Activated T-helper 17 cell treated with anti-CD3 and anti-CD28 coated beads, Interleukin-2, amount 50 U/mL, for 72 hours (primary cell): ENCODE data around the gene GSK3A. TPM values are rescaled to one million over a fixed set of nuclear protein-coding genes. Genes with fewer than 3 reads are reported as not detected.

Experiments
- total RNA-seq, 2 donors: library from RNA; stranded (reverse); gene quantifications; one replicate each; pipeline ENCODE4 v1.2.3, GENCODE V29; 2022

The GSK3A gene
- total RNA-seq, 2 donors from 2014 or later: 30.3 to 47.2 TPM

Other genes with a start within 250 kb of the GSK3A start
- gene ATP1A3, start 248.4 kb downstream of the GSK3A start, total RNA-seq: 1 to 10 TPM; 1.7 to 5.0 TPM
- gene GRIK5, start 172.4 kb downstream of the GSK3A start, total RNA-seq: 1 to 10 TPM in 1 of 2 donors, under 1 TPM in 1; 0.37 to 1.7 TPM
- 10 to 100 TPM; 12.1 to 12.5 TPM for gene ZNF574, start 166.4 kb downstream of the GSK3A start, total RNA-seq
- gene POU2F2, start 110.2 kb downstream of the GSK3A start, total RNA-seq: 10 to 100 TPM; 33.1 to 95.9 TPM
- 10 to 100 TPM; 37.4 to 45.7 TPM for gene DEDD2, start 24.9 kb downstream of the GSK3A start, total RNA-seq
- 10 to 100 TPM; 17.2 to 18.0 TPM for gene ZNF526, start 22.3 kb downstream of the GSK3A start, total RNA-seq
- gene ERF, start 12.5 kb upstream of the GSK3A start, total RNA-seq: 10 to 100 TPM; 44.8 to 49.7 TPM
- 100 to 1,000 TPM in 1 of 2 donors, 10 to 100 TPM in 1; 85.4 to 165 TPM for gene CIC, start 26.6 kb upstream of the GSK3A start, total RNA-seq
- 1 to 10 TPM; 1.3 to 1.4 TPM for gene PRR19, start 59.5 kb upstream of the GSK3A start, total RNA-seq
- 10 to 100 TPM; 42.0 to 60.2 TPM for gene PAFAH1B3, start 60.0 kb upstream of the GSK3A start, total RNA-seq
- 1 to 10 TPM in 1 of 2 donors, under 1 TPM in 1; 0.50 to 1.6 TPM for gene TMEM145, start 70.7 kb upstream of the GSK3A start, total RNA-seq
- 1 to 10 TPM; 3.0 to 3.1 TPM for gene MEGF8, start 83.0 kb upstream of the GSK3A start, total RNA-seq
- under 1 TPM in 1 of 2 donors, not detected in 1; 0.54 TPM for gene CNFN, start 147.7 kb upstream of the GSK3A start, total RNA-seq
- gene LIPE, start 184.8 kb upstream of the GSK3A start, total RNA-seq: 10 to 100 TPM; 12.5 to 25.5 TPM
- gene CXCL17, start 200.3 kb upstream of the GSK3A start, total RNA-seq: not detected